ENCODE measurements around the gene BCLAF3. TPM values are rescaled to one million over a fixed set of nuclear protein-coding genes. Genes with fewer than 3 reads are reported as not detected.

BCLAF3 gene
- total and polyA plus RNA-seq, 2 of the 4 experiments (the other 2 are of a cell fraction), result 1.6 TPM

- H3K27me3 ChIP-seq (ENCODE audit: control insufficient read depth, insufficient read depth, low read length), result peaks cover 12% of the 10 kb centered on the region
- ChIA-PET POLR2A (ENCODE audit: unreplicated experiment) (no interaction called here), CTCF (no interaction called here)
- no peak overlapping the region for H4K91ac ChIP-seq (ENCODE audit: insufficient read depth, low read depth, low read length)
- no peaks in the 10 kb centered on the region for H3K4me1 ChIP-seq (ENCODE audit: control insufficient read depth, insufficient read depth, low read length)
- no peak overlapping the region for H3K18ac ChIP-seq (ENCODE audit: low read depth, low read length)
- H2AK5ac ChIP-seq (ENCODE audit: low read depth, low read length), result no peak overlapping the region
- no peak overlapping the region for H2AK9ac ChIP-seq (replicated peaks; ENCODE audit: low read depth, low read length, poor library complexity)
- H3K9me1 ChIP-seq (ENCODE audit: insufficient read depth, low read length), result no peaks in the 10 kb centered on the region
- no peaks in the 10 kb centered on the region for H3K79me1 ChIP-seq (ENCODE audit: low read depth in 1 of 2, low read length in 2 of 2)
- in situ Hi-C loops (cut with MboI; ENCODE audit: low sequenced_read_pairs) (no loop called here), dilution Hi-C loops (cut with HindIII; ENCODE audit: low sequenced_read_pairs, unreplicated experiment) (no loop called here), intact Hi-C loops (cut with micrococcal nuclease) (no loop called here)
- no peak overlapping the region for H3K56ac ChIP-seq (ENCODE audit: extremely low read depth, insufficient read depth, low read length)
- H3K9me3 ChIP-seq (ENCODE audit: control insufficient read depth, insufficient read depth, low read length), result peaks cover 13% of the 10 kb centered on the region
- TF ChIP-seq POLR2A (IDR thresholded peaks at IDR 0.05; ENCODE audit: low read depth, low read length), result no peak
- H3K4me2 ChIP-seq (ENCODE audit: low read depth, low read length), result no peak overlapping the region
- H4K20me1 ChIP-seq (ENCODE audit: insufficient read depth, low read length), result no peaks in the 10 kb centered on the region
- no peak overlapping the region for H2BK120ac ChIP-seq (ENCODE audit: low read depth, low read length)
- no peak overlapping the region for H2BK20ac ChIP-seq (ENCODE audit: low read depth, low read length)
- H3K4ac ChIP-seq (ENCODE audit: low read depth, low read length), result no peak overlapping the region
- no peak overlapping the region for H3K9ac ChIP-seq (ENCODE audit: low read depth, low read length)
- no peak overlapping the region for H3K14ac ChIP-seq (replicated peaks; ENCODE audit: low read depth, low read length)
- ATAC-seq (ENCODE audit: low read depth), result no peak
- no TSS peak for BruUV-seq (replicated peaks)
- no peak overlapping the region for H4K8ac ChIP-seq (ENCODE audit: low read depth in 2 of 2, low read length in 2 of 2)
- no peak overlapping the region for H4K5ac ChIP-seq (ENCODE audit: low read depth, low read length)
- WGBS, 2 experiments (ENCODE audit: extremely low coverage in 2 of 2, insufficient read length in 1 of 2), result no CpG with 5 or more reads among the region's 1 CpG
- H3K4me3 ChIP-seq (ENCODE audit: insufficient read depth, low read depth, low read length), result no peak overlapping the region
- no peak overlapping the region for H2AFZ ChIP-seq (replicated peaks; ENCODE audit: low read length, poor library complexity)
- no peak overlapping the region for H2BK15ac ChIP-seq (ENCODE audit: low read depth, low read length)
- no peak overlapping the region for H3K23ac ChIP-seq (ENCODE audit: low read depth, low read length)
- DNase-seq, result no peak
- no peak overlapping the region for H3K27ac ChIP-seq (ENCODE audit: insufficient read depth, low read length)
- no peak overlapping the region for H2BK5ac ChIP-seq (ENCODE audit: low read depth, low read length, poor library complexity, severe bottlenecking)
- H3K36me3 ChIP-seq (ENCODE audit: control insufficient read depth, insufficient read depth, low read length), result no peaks in the 10 kb centered on the region
Observed at GRCh38 chrX:20015422-20015821, 24.6 kb upstream of the BCLAF3 start.
